ENCODE measurements around the gene ACAN. TPM values are rescaled to one million over a fixed set of nuclear protein-coding genes. Genes with fewer than 3 reads are reported as not detected.

Gene ACAN
- total RNA-seq, 1 experiment from 2014 or later: not detected

GRCh38 chr15:88804257-88804656 is 1.0 kb downstream of the ACAN start:
- POLR2A ChIA-PET (ENCODE audit: unreplicated experiment): no interaction called here
- H3K27ac ChIP-seq: no peak overlapping the region
- H3K4me2 ChIP-seq: no peak overlapping the region
- CTCF ChIA-PET: no interaction called here
- H3K9me2 ChIP-seq (ENCODE audit: insufficient read depth): no peaks in the 10 kb centered on the region
- no peaks in the 10 kb centered on the region for H3K9me3 ChIP-seq (ENCODE audit: insufficient read depth, low read depth)
- H3K36me3 ChIP-seq (ENCODE audit: low read depth): no peaks in the 10 kb centered on the region
- DNase-seq: no peak
- peaks cover 78% of the 10 kb centered on the region for H3K27me3 ChIP-seq (ENCODE audit: insufficient read depth, low read depth)
- no peaks in the 10 kb centered on the region for H3K4me1 ChIP-seq (replicated peaks; ENCODE audit: insufficient read depth)
- BruUV-seq (replicated peaks): no TSS peak
- H3F3A ChIP-seq (ENCODE audit: insufficient read depth, low read depth): no peaks in the 10 kb centered on the region
- intact Hi-C loops (cut with micrococcal nuclease; ENCODE audit: unreplicated experiment): no loop called here
- no peak overlapping the region for H3K4me3 ChIP-seq
- no peaks in the 10 kb centered on the region for H3K79me2 ChIP-seq (ENCODE audit: low read depth)
- no peak for TF ChIP-seq EZH2 (IDR thresholded peaks at IDR 0.05; ENCODE audit: low read depth)
- TF ChIP-seq CTCF (conservative IDR thresholded peaks at IDR 0.05): no peak
- H2AFZ ChIP-seq: no peak overlapping the region
- no peaks in the 10 kb centered on the region for H4K20me1 ChIP-seq (ENCODE audit: insufficient read depth)

- CTCF ChIA-PET: no interaction called here
Measured at GRCh38 chr15:88805031-88805780, 2.0 kb downstream of the ACAN start.

GRCh38 chr15:88810446-88810845 is 7.2 kb downstream of the ACAN start:
- H3K27me3 ChIP-seq (ENCODE audit: insufficient read depth, low read depth): peaks cover 30% of the 10 kb centered on the region
- no TSS peak for BruUV-seq (replicated peaks)
- H3K36me3 ChIP-seq (ENCODE audit: low read depth): no peaks in the 10 kb centered on the region
- H3K9me3 ChIP-seq (ENCODE audit: insufficient read depth, low read depth): no peaks in the 10 kb centered on the region
- H3K27ac ChIP-seq: no peak overlapping the region
- no peak overlapping the region for H3K4me2 ChIP-seq
- no peak overlapping the region for H3K4me3 ChIP-seq
- no peak overlapping the region for H2AFZ ChIP-seq
- no peaks in the 10 kb centered on the region for H4K20me1 ChIP-seq (ENCODE audit: insufficient read depth)
- DNase-seq: no peak
- H3F3A ChIP-seq (ENCODE audit: insufficient read depth, low read depth): no peaks in the 10 kb centered on the region
- TF ChIP-seq CTCF (conservative IDR thresholded peaks at IDR 0.05) (no peak), EZH2 (IDR thresholded peaks at IDR 0.05; ENCODE audit: low read depth) (no peak)
- no peaks in the 10 kb centered on the region for H3K4me1 ChIP-seq (replicated peaks; ENCODE audit: insufficient read depth)
- H3K79me2 ChIP-seq (ENCODE audit: low read depth): no peaks in the 10 kb centered on the region
- CTCF ChIA-PET: interaction anchor here (0.6 kb wide), 1 partner anchor 93 kb away, joined by 3 read pairs; no protein-coding TSS in a partner anchor
- no peaks in the 10 kb centered on the region for H3K9me2 ChIP-seq (ENCODE audit: insufficient read depth)
- POLR2A ChIA-PET (ENCODE audit: unreplicated experiment): no interaction called here
- intact Hi-C loops (cut with micrococcal nuclease; ENCODE audit: unreplicated experiment): no loop called here

More at GRCh38 chr15:88805031-88805780, 2.0 kb downstream of the ACAN start:
- no peak overlapping the region for H3K27ac ChIP-seq
- DNase-seq: no peak
- H3K4me2 ChIP-seq: no peak overlapping the region
- H3K27me3 ChIP-seq (ENCODE audit: insufficient read depth, low read depth): peaks cover 75% of the 10 kb centered on the region
- no peaks in the 10 kb centered on the region for H3K36me3 ChIP-seq (ENCODE audit: low read depth)
- no peaks in the 10 kb centered on the region for H3F3A ChIP-seq (ENCODE audit: insufficient read depth, low read depth)
- no TSS peak for BruUV-seq (replicated peaks)
- no peaks in the 10 kb centered on the region for H3K9me2 ChIP-seq (ENCODE audit: insufficient read depth)
- no peak overlapping the region for H3K4me3 ChIP-seq
- no peak overlapping the region for H2AFZ ChIP-seq
- no peaks in the 10 kb centered on the region for H3K4me1 ChIP-seq (replicated peaks; ENCODE audit: insufficient read depth)
- H3K9me3 ChIP-seq (ENCODE audit: insufficient read depth, low read depth): no peaks in the 10 kb centered on the region
- TF ChIP-seq EZH2 (IDR thresholded peaks at IDR 0.05; ENCODE audit: low read depth) (no peak), CTCF (conservative IDR thresholded peaks at IDR 0.05) (no peak)
- H4K20me1 ChIP-seq (ENCODE audit: insufficient read depth): no peaks in the 10 kb centered on the region
- intact Hi-C loops (cut with micrococcal nuclease; ENCODE audit: unreplicated experiment): no loop called here
- no peaks in the 10 kb centered on the region for H3K79me2 ChIP-seq (ENCODE audit: low read depth)
- POLR2A ChIA-PET (ENCODE audit: unreplicated experiment): no interaction called here

All from PC-9 (cell line).